Nephron (organoid): ENCODE measurements around the gene ZFYVE28.

ENCODE experiments used
- H3K27ac Mint-ChIP-seq, 3 experiments: 2 replicates each; pipeline ENCODE4 v1.8.0; 2020; ENCODE audit warnings: mixed read lengths in 3 of 3, mild to moderate bottlenecking in 2 of 3, moderate library complexity in 1 of 3
- H3K27me3 Mint-ChIP-seq: 2 replicates; pipeline ENCODE4 v1.8.0; 2021; ENCODE audit warnings: low read depth, mild to moderate bottlenecking, moderate library complexity, mixed read lengths
- H3K36me3 Mint-ChIP-seq: 2 replicates; pipeline ENCODE4 v1.8.0; 2020; ENCODE audit warnings: low read depth, mixed read lengths
- H3K4me1 Mint-ChIP-seq: 2 replicates; pipeline ENCODE4 v1.8.0; 2020; ENCODE audit warnings: mixed read lengths
- H3K4me3 Mint-ChIP-seq, 3 experiments: 2 replicates each; pipeline ENCODE4 v1.8.0; 2020; ENCODE audit warnings: mild to moderate bottlenecking in 3 of 3, mixed read lengths in 3 of 3, moderate library complexity in 2 of 3
- H3K9me3 Mint-ChIP-seq: 2 replicates; pipeline ENCODE4 v1.8.0; 2020; ENCODE audit warnings: mixed read lengths
- CTCF ChIP-seq, 3 experiments: fragments of 200-600 bp; sonication (generic); IDR thresholded peaks; one replicate each; pipeline ENCODE4 v1.5.0; 2021; ENCODE audit warnings: antibody characterized with exemption in 3 of 3; ENCODE audit not compliant: unreplicated experiment in 3 of 3

ZFYVE28 gene

GRCh38 chr4:2321279-2322196 lies 96.9 kb downstream of the ZFYVE28 start:
- no peak overlapping the region for H3K27ac Mint-ChIP-seq
- no peak overlapping the region for H3K4me3 Mint-ChIP-seq
- H3K9me3 Mint-ChIP-seq, result peaks cover 17% of the 10 kb centered on the region
- H3K4me1 Mint-ChIP-seq, result peaks cover 9% of the 10 kb centered on the region
- H3K36me3 Mint-ChIP-seq, result no peaks in the 10 kb centered on the region
- H3K27me3 Mint-ChIP-seq, result no peaks in the 10 kb centered on the region
- no peak for TF ChIP-seq CTCF (IDR thresholded peaks at IDR 0.05; ENCODE audit: unreplicated experiment in 3 of 3)

- Mint-ChIP-seq H3K4me1 (peaks cover 9% of the 10 kb centered on the region), H3K9me3 (peaks cover 13% of the 10 kb centered on the region), H3K27me3 (no peaks in the 10 kb centered on the region), H3K4me3 (no peak overlapping the region), H3K36me3 (no peaks in the 10 kb centered on the region), H3K27ac (no peak overlapping the region)
- no peak for TF ChIP-seq CTCF (IDR thresholded peaks at IDR 0.05; ENCODE audit: unreplicated experiment in 3 of 3)
These were observed 97.7 kb downstream of the ZFYVE28 start for GRCh38 chr4:2320746-2321145.

- H3K4me3 Mint-ChIP-seq, result no peak overlapping the region
- peaks cover 9% of the 10 kb centered on the region for H3K4me1 Mint-ChIP-seq
- H3K27me3 Mint-ChIP-seq, result no peaks in the 10 kb centered on the region
- H3K27ac Mint-ChIP-seq, result no peak overlapping the region
- peaks cover 12% of the 10 kb centered on the region for H3K9me3 Mint-ChIP-seq
- no peak for TF ChIP-seq CTCF (IDR thresholded peaks at IDR 0.05; ENCODE audit: unreplicated experiment in 3 of 3)
- H3K36me3 Mint-ChIP-seq, result no peaks in the 10 kb centered on the region
These were observed 98.3 kb downstream of the ZFYVE28 start for GRCh38 chr4:2320152-2320551.

GRCh38 chr4:2318885-2319284 lies 99.6 kb downstream of the ZFYVE28 start:
- H3K27me3 Mint-ChIP-seq, result no peaks in the 10 kb centered on the region
- H3K4me1 Mint-ChIP-seq, result peaks cover 9% of the 10 kb centered on the region
- TF ChIP-seq CTCF (IDR thresholded peaks at IDR 0.05; ENCODE audit: unreplicated experiment in 3 of 3), result no peak
- H3K9me3 Mint-ChIP-seq, result peaks cover 16% of the 10 kb centered on the region
- H3K36me3 Mint-ChIP-seq, result peaks cover 5% of the 10 kb centered on the region
- H3K4me3 Mint-ChIP-seq, result no peak overlapping the region
- H3K27ac Mint-ChIP-seq, result no peak overlapping the region

GRCh38 chr4:2318476-2318875 lies 100.0 kb downstream of the ZFYVE28 start:
- H3K36me3 Mint-ChIP-seq, result peaks cover 5% of the 10 kb centered on the region
- no peak overlapping the region for H3K27ac Mint-ChIP-seq
- H3K9me3 Mint-ChIP-seq, result peaks cover 16% of the 10 kb centered on the region
- peaks cover 9% of the 10 kb centered on the region for H3K4me1 Mint-ChIP-seq
- H3K27me3 Mint-ChIP-seq, result no peaks in the 10 kb centered on the region
- H3K4me3 Mint-ChIP-seq, result no peak overlapping the region
- no peak for TF ChIP-seq CTCF (IDR thresholded peaks at IDR 0.05; ENCODE audit: unreplicated experiment in 3 of 3)

- H3K4me1 Mint-ChIP-seq, result no peaks in the 10 kb centered on the region
- no peak for TF ChIP-seq CTCF (IDR thresholded peaks at IDR 0.05; ENCODE audit: unreplicated experiment in 3 of 3)
- H3K27ac Mint-ChIP-seq, result no peak overlapping the region
These were observed 105.1 kb downstream of the ZFYVE28 start for GRCh38 chr4:2313366-2313765.

More at GRCh38 chr4:2313366-2313765, 105.1 kb downstream of the ZFYVE28 start:
- peaks cover 27% of the 10 kb centered on the region for H3K9me3 Mint-ChIP-seq
- peaks cover 6% of the 10 kb centered on the region for H3K27me3 Mint-ChIP-seq
- peaks cover 5% of the 10 kb centered on the region for H3K36me3 Mint-ChIP-seq
- H3K4me3 Mint-ChIP-seq, result no peak overlapping the region
